SK-N-SH treated with all-trans-retinoic acid at 6 μM for 48 hours (cell line): Measurements from ENCODE around the gene GSTA2.

Experiments
- ATAC-seq: fragments of 200-7000 bp; cut with Tn5 transposase; 3 replicates; pipeline ENCODE4 v1.9.1; 2020; ENCODE audit warnings: mild to moderate bottlenecking, moderate library complexity
- CREB5 ChIP-seq: fragments of 250-450 bp; sonication (Bioruptor Pico); IDR thresholded peaks from 2 replicates; pipeline ENCODE4 v1.5.1; 2020; ENCODE audit warnings: low read depth, mild to moderate bottlenecking, moderate library complexity
- CSDC2 ChIP-seq: fragments of 250-450 bp; sonication (Bioruptor Pico); IDR thresholded peaks from 2 replicates; pipeline ENCODE4 v1.5.0; 2020; ENCODE audit warnings: mild to moderate bottlenecking, moderate library complexity
- CSRNP3 ChIP-seq: fragments of 250-450 bp; sonication (Bioruptor Pico); IDR thresholded peaks from 2 replicates; pipeline ENCODE4 v1.5.1; 2021; ENCODE audit warnings: mild to moderate bottlenecking, moderate library complexity
- ESRRG ChIP-seq: fragments of 250-450 bp; sonication (Bioruptor Pico); IDR thresholded peaks from 2 replicates; pipeline ENCODE4 v1.6.1; 2021; ENCODE audit warnings: mild to moderate bottlenecking
- GLIS3 ChIP-seq: fragments of 250-450 bp; sonication (Bioruptor Pico); IDR thresholded peaks from 2 replicates; pipeline ENCODE4 v1.5.0; 2020; ENCODE audit warnings: mild to moderate bottlenecking, moderate library complexity
- OSR1 ChIP-seq: fragments of 250-450 bp; sonication (Bioruptor Pico); IDR thresholded peaks from 2 replicates; pipeline ENCODE4 v1.8.0; 2022; ENCODE audit warnings: moderate library complexity, mild to moderate bottlenecking, inconsistent platforms
- PATZ1 ChIP-seq: fragments of 250-450 bp; sonication (Bioruptor Pico); IDR thresholded peaks from 2 replicates; pipeline ENCODE4 v1.8.0; 2020; ENCODE audit warnings: mild to moderate bottlenecking, moderate library complexity, borderline replicate concordance
- PPARA ChIP-seq: fragments of 250-450 bp; sonication (Bioruptor Pico); IDR thresholded peaks from 2 replicates; pipeline ENCODE4 v1.5.0; 2020; ENCODE audit warnings: mild to moderate bottlenecking, borderline replicate concordance
- RARB ChIP-seq: fragments of 250-450 bp; sonication (Bioruptor Pico); IDR thresholded peaks from 2 replicates; pipeline ENCODE4 v1.8.0; 2021; ENCODE audit warnings: mild to moderate bottlenecking, moderate library complexity
- SNAI2 ChIP-seq: fragments of 250-450 bp; sonication (Bioruptor Pico); IDR thresholded peaks from 2 replicates; pipeline ENCODE4 v1.5.0; 2020; ENCODE audit warnings: mild to moderate bottlenecking, moderate library complexity
- TCF4 ChIP-seq: fragments of 250-450 bp; sonication (Bioruptor Pico); IDR thresholded peaks from 2 replicates; pipeline ENCODE4 v1.8.0; 2021; ENCODE audit warnings: mild to moderate bottlenecking, moderate library complexity, borderline replicate concordance
- TOX ChIP-seq: fragments of 250-450 bp; sonication (Bioruptor Pico); IDR thresholded peaks from 2 replicates; pipeline ENCODE4 v1.8.0; 2021; ENCODE audit warnings: mild to moderate bottlenecking, moderate library complexity, borderline replicate concordance
- ZC3H10 ChIP-seq: fragments of 250-450 bp; sonication (Bioruptor Pico); IDR thresholded peaks from 2 replicates; pipeline ENCODE4 v1.5.1; 2021; ENCODE audit warnings: mild to moderate bottlenecking, moderate library complexity
- ZFP3 ChIP-seq: fragments of 250-450 bp; sonication (Bioruptor Pico); IDR thresholded peaks from 2 replicates; pipeline ENCODE4 v1.5.0; 2020; ENCODE audit warnings: mild to moderate bottlenecking, moderate library complexity
- ZFP30 ChIP-seq: fragments of 450-650 bp; formaldehyde crosslinking; IDR thresholded peaks from 2 replicates; pipeline ENCODE4 v1.5.0; 2022; ENCODE audit warnings: mild to moderate bottlenecking, moderate library complexity
- ZNF565 ChIP-seq: fragments of 450-650 bp; formaldehyde crosslinking; conservative IDR thresholded peaks from 2 replicates; pipeline ENCODE4 v1.5.0; 2020; ENCODE audit warnings: low read depth, mild to moderate bottlenecking, moderate library complexity
- ZNF70 ChIP-seq: fragments of 450-650 bp; formaldehyde crosslinking; IDR thresholded peaks from 2 replicates; pipeline ENCODE4 v1.5.0; 2020; ENCODE audit warnings: mild to moderate bottlenecking, moderate library complexity
- ZNF8 ChIP-seq: fragments of 450-650 bp; formaldehyde crosslinking; IDR thresholded peaks from 2 replicates; pipeline ENCODE4 v1.5.0; 2020; ENCODE audit warnings: mild to moderate bottlenecking, moderate library complexity
- TF ChIP-seq, protein P1 (sequence below): fragments of 250-450 bp; sonication (Bioruptor Pico); IDR thresholded peaks from 2 replicates; pipeline ENCODE4 v1.8.0; 2021; ENCODE audit warnings: low read depth, mild to moderate bottlenecking, moderate library complexity, borderline replicate concordance
- TF ChIP-seq, protein P2 (sequence below): fragments of 250-450 bp; sonication (Bioruptor Pico); IDR thresholded peaks from 2 replicates; pipeline ENCODE4 v1.5.0; 2020; ENCODE audit warnings: mild to moderate bottlenecking, moderate library complexity

GSTA2 gene

DNA sequence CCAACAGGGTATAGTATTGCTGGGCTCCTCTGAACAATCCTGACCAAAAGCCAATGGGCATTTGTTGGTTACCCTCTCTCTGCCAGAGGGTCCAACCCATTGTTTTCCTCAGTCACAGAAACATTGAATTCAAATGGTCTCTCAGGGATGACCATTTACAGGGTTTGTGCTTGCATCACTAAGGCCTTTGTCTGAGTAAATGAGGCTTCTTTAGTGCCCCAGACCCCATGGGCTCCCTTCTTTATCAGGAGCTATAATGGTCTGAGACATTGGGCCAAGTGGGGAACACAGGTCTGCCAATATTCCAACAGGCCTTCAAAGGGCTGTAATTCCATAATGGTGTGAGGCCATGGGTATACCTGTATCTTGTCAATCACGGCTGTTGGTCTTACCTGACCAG lies 27.1 kb downstream of the GSTA2 start:
- no peak for ATAC-seq
- TF ChIP-seq ZFP30 (CRISPR knock-in tag), result no peak
- no peak for TF ChIP-seq OSR1 (CRISPR knock-in tag)
- TF ChIP-seq ZNF70 (CRISPR knock-in tag), result no peak
- TF ChIP-seq PATZ1 (CRISPR knock-in tag), result no peak
- TF ChIP-seq ESRRG (CRISPR knock-in tag), result no peak
- no peak for TF ChIP-seq CSRNP3 (CRISPR knock-in tag)
- TF ChIP-seq, protein P1, sequence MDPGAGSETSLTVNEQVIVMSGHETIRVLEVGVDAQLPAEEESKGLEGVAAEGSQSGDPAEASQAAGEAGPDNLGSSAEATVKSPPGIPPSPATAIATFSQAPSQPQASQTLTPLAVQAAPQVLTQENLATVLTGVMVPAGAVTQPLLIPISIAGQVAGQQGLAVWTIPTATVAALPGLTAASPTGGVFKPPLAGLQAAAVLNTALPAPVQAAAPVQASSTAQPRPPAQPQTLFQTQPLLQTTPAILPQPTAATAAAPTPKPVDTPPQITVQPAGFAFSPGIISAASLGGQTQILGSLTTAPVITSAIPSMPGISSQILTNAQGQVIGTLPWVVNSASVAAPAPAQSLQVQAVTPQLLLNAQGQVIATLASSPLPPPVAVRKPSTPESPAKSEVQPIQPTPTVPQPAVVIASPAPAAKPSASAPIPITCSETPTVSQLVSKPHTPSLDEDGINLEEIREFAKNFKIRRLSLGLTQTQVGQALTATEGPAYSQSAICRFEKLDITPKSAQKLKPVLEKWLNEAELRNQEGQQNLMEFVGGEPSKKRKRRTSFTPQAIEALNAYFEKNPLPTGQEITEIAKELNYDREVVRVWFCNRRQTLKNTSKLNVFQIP (CRISPR knock-in tag), result no peak
- TF ChIP-seq ZFP3 (CRISPR knock-in tag), result no peak
- TF ChIP-seq, protein P2, sequence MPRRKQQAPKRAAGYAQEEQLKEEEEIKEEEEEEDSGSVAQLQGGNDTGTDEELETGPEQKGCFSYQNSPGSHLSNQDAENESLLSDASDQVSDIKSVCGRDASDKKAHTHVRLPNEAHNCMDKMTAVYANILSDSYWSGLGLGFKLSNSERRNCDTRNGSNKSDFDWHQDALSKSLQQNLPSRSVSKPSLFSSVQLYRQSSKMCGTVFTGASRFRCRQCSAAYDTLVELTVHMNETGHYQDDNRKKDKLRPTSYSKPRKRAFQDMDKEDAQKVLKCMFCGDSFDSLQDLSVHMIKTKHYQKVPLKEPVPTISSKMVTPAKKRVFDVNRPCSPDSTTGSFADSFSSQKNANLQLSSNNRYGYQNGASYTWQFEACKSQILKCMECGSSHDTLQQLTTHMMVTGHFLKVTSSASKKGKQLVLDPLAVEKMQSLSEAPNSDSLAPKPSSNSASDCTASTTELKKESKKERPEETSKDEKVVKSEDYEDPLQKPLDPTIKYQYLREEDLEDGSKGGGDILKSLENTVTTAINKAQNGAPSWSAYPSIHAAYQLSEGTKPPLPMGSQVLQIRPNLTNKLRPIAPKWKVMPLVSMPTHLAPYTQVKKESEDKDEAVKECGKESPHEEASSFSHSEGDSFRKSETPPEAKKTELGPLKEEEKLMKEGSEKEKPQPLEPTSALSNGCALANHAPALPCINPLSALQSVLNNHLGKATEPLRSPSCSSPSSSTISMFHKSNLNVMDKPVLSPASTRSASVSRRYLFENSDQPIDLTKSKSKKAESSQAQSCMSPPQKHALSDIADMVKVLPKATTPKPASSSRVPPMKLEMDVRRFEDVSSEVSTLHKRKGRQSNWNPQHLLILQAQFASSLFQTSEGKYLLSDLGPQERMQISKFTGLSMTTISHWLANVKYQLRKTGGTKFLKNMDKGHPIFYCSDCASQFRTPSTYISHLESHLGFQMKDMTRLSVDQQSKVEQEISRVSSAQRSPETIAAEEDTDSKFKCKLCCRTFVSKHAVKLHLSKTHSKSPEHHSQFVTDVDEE, result no peak
- TF ChIP-seq ZC3H10 (CRISPR knock-in tag), result no peak
- TF ChIP-seq TOX, result no peak
- TF ChIP-seq CREB5 (CRISPR knock-in tag), result no peak
- no peak for TF ChIP-seq SNAI2 (CRISPR knock-in tag)
- TF ChIP-seq RARB, result no peak
- no peak for TF ChIP-seq TCF4 (CRISPR knock-in tag)
- TF ChIP-seq ZNF8 (CRISPR knock-in tag), result no peak

GRCh38 chr6:52735071-52735470 lies 28.2 kb downstream of the GSTA2 start:
- ATAC-seq, result no peak
- TF ChIP-seq ZNF70 (CRISPR knock-in tag) (no peak), PATZ1 (CRISPR knock-in tag) (no peak), SNAI2 (CRISPR knock-in tag) (no peak), ZNF565 (CRISPR knock-in tag) (no peak), TCF4 (CRISPR knock-in tag) (no peak), ZNF8 (CRISPR knock-in tag) (no peak), CREB5 (CRISPR knock-in tag) (no peak), GLIS3 (CRISPR knock-in tag) (no peak), CSDC2 (CRISPR knock-in tag) (no peak), ZFP30 (CRISPR knock-in tag) (no peak), PPARA (CRISPR knock-in tag) (no peak), OSR1 (CRISPR knock-in tag) (no peak), RARB (no peak)
- TF ChIP-seq, protein P2, result no peak
- TF ChIP-seq, protein P1 (CRISPR knock-in tag), result no peak
